Breast epithelium (tissue), 3 donors: Measurements from ENCODE around the gene GSTO2.

ENCODE experiments used
- POLR2A ChIP-seq: fragments of 450-650 bp; IDR thresholded peaks from one replicate; pipeline ENCODE4 v1.6.1; 2016; ENCODE audit warnings: antibody characterized with exemption, mild to moderate bottlenecking, moderate library complexity
- TF ChIP-seq, protein P1 (sequence below), 3 donors: fragments of 450-650 bp; IDR thresholded peaks; one replicate each; pipeline ENCODE4 v1.5.1; 2016 to 2017; ENCODE audit warnings: antibody characterized with exemption in 3 of 3, mild to moderate bottlenecking in 3 of 3, moderate library complexity in 3 of 3

GRCh38 chr10:104315486-104315921 is 46.5 kb downstream of the GSTO2 start:
- TF ChIP-seq POLR2A: no peak
- TF ChIP-seq, protein P1, sequence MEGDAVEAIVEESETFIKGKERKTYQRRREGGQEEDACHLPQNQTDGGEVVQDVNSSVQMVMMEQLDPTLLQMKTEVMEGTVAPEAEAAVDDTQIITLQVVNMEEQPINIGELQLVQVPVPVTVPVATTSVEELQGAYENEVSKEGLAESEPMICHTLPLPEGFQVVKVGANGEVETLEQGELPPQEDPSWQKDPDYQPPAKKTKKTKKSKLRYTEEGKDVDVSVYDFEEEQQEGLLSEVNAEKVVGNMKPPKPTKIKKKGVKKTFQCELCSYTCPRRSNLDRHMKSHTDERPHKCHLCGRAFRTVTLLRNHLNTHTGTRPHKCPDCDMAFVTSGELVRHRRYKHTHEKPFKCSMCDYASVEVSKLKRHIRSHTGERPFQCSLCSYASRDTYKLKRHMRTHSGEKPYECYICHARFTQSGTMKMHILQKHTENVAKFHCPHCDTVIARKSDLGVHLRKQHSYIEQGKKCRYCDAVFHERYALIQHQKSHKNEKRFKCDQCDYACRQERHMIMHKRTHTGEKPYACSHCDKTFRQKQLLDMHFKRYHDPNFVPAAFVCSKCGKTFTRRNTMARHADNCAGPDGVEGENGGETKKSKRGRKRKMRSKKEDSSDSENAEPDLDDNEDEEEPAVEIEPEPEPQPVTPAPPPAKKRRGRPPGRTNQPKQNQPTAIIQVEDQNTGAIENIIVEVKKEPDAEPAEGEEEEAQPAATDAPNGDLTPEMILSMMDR (IDR thresholded peaks at IDR 0.05): no peak
